ENCODE results near the gene DHX36. TPM values are rescaled to one million over a fixed set of nuclear protein-coding genes. Genes with fewer than 3 reads are reported as not detected.

DHX36 gene
- total and polyA plus RNA-seq, 3 experiments from 2014 or later, result 19.9 to 86.8 (median 74.6) TPM

GRCh38 chr3:154338570-154338969 lies 14.3 kb upstream of the DHX36 start:
- Histone ChIP-seq H3K9me3 (ENCODE audit: low read length) (no peaks in the 10 kb centered on the region), H3K4me1 (ENCODE audit: insufficient read depth, low read length) (no peaks in the 10 kb centered on the region), H3K27ac (ENCODE audit: low read depth, low read length) (no peak overlapping the region), H3K36me3 (ENCODE audit: insufficient read depth, low read length) (no peaks in the 10 kb centered on the region), H3K27me3 (ENCODE audit: insufficient read depth, low read length, poor library complexity, severe bottlenecking) (no peaks in the 10 kb centered on the region), H3K4me3 (ENCODE audit: low read length) (no peak overlapping the region)
- CTCF ChIA-PET, result no interaction called here
- Mint-ChIP-seq H3K4me3 (no peak overlapping the region), H3K36me3 (peaks cover 0 to 3% (median 0%) of the 10 kb centered on the region in 3 donors), H3K4me1 (no peaks in the 10 kb centered on the region), H3K27me3 (peaks cover 0 to 47% of the 10 kb centered on the region in 2 donors), H3K9me3 (no peaks in the 10 kb centered on the region), H3K27ac (no peak overlapping the region)
- POLR2A ChIA-PET, result no interaction called here
- no peak for DNase-seq

- peaks cover 0 to 3% (median 0%) of the 10 kb centered on the region in 3 donors for H3K36me3 Mint-ChIP-seq
Observed at GRCh38 chr3:154338008-154338407, 13.7 kb upstream of the DHX36 start.

GRCh38 chr3:154334973-154335420 lies 10.7 kb upstream of the DHX36 start:
- CTCF ChIA-PET, result interaction anchor here (1.8 kb wide), 1 partner anchor 10 kb away, joined by 4 read pairs; no protein-coding TSS in a partner anchor
- no peak overlapping the region for H3K4me3 Mint-ChIP-seq
- no peaks in the 10 kb centered on the region for H3K4me1 Mint-ChIP-seq

More at GRCh38 chr3:154338008-154338407, 13.7 kb upstream of the DHX36 start:
- CTCF ChIA-PET, result no interaction called here
- POLR2A ChIA-PET, result no interaction called here
- Histone ChIP-seq H3K9me3 (ENCODE audit: low read length) (no peaks in the 10 kb centered on the region), H3K4me1 (ENCODE audit: insufficient read depth, low read length) (no peaks in the 10 kb centered on the region), H3K4me3 (ENCODE audit: low read length) (no peak overlapping the region), H3K27me3 (ENCODE audit: insufficient read depth, low read length, poor library complexity, severe bottlenecking) (no peaks in the 10 kb centered on the region), H3K36me3 (ENCODE audit: insufficient read depth, low read length) (no peaks in the 10 kb centered on the region), H3K27ac (ENCODE audit: low read depth, low read length) (no peak overlapping the region)
- DNase-seq, result no peak
- Mint-ChIP-seq H3K27ac (no peak overlapping the region), H3K27me3 (peaks cover 0 to 47% of the 10 kb centered on the region in 2 donors), H3K4me3 (no peak overlapping the region), H3K9me3 (no peaks in the 10 kb centered on the region), H3K4me1 (no peaks in the 10 kb centered on the region)

GRCh38 chr3:154327871-154328270 lies 3.6 kb upstream of the DHX36 start:
- Mint-ChIP-seq H3K27me3 (peaks cover 0 to 4% of the 10 kb centered on the region in 2 donors), H3K36me3 (peaks cover 0 to 13% (median 0%) of the 10 kb centered on the region in 3 donors), H3K9me3 (no peaks in the 10 kb centered on the region), H3K4me1 (peaks cover 13 to 19% (median 18%) of the 10 kb centered on the region in 3 donors), H3K4me3 (peak overlapping the region in 1 of 7 donors; percentile 8), H3K27ac (peak overlapping the region in 1 of 8 donors; percentile 14)
- ChIA-PET CTCF (no interaction called here), POLR2A (no interaction called here)
- Histone ChIP-seq H3K27ac (ENCODE audit: low read depth, low read length) (no peak overlapping the region), H3K4me3 (ENCODE audit: low read length) (no peak overlapping the region), H3K4me1 (ENCODE audit: insufficient read depth, low read length) (peaks cover 11% of the 10 kb centered on the region), H3K9me3 (ENCODE audit: low read length) (no peaks in the 10 kb centered on the region), H3K36me3 (ENCODE audit: insufficient read depth, low read length) (no peaks in the 10 kb centered on the region), H3K27me3 (ENCODE audit: insufficient read depth, low read length, poor library complexity, severe bottlenecking) (no peaks in the 10 kb centered on the region)
- DNase-seq, result no peak

More at GRCh38 chr3:154334973-154335420, 10.7 kb upstream of the DHX36 start:
- Histone ChIP-seq H3K4me3 (ENCODE audit: low read length) (no peak overlapping the region), H3K9me3 (ENCODE audit: low read length) (no peaks in the 10 kb centered on the region), H3K4me1 (ENCODE audit: insufficient read depth, low read length) (no peaks in the 10 kb centered on the region), H3K36me3 (ENCODE audit: insufficient read depth, low read length) (no peaks in the 10 kb centered on the region), H3K27ac (ENCODE audit: low read depth, low read length) (no peak overlapping the region), H3K27me3 (ENCODE audit: insufficient read depth, low read length, poor library complexity, severe bottlenecking) (no peaks in the 10 kb centered on the region)
- POLR2A ChIA-PET, result no interaction called here
- Mint-ChIP-seq H3K27ac (no peak overlapping the region), H3K36me3 (peaks cover 0 to 3% (median 0%) of the 10 kb centered on the region in 3 donors), H3K9me3 (no peaks in the 10 kb centered on the region), H3K27me3 (peaks cover 1 to 32% of the 10 kb centered on the region in 2 donors)
- DNase-seq, result peak in 1 of 5 donors; percentile 29

- peak overlapping the region in 5 of 7 donors; percentile 97 to 99 (median 98) for H3K4me3 Mint-ChIP-seq
- peak overlapping the region; percentile 99 to 100 (median 100) for H3K27ac Mint-ChIP-seq
- H3K4me1 Mint-ChIP-seq, result peaks cover 18 to 28% (median 19%) of the 10 kb centered on the region in 3 donors
- no peaks in the 10 kb centered on the region for H3K36me3 ChIP-seq (ENCODE audit: insufficient read depth, low read length)
- peak overlapping the region; percentile 98 for H3K27ac ChIP-seq (ENCODE audit: low read depth, low read length)
- H3K9me3 Mint-ChIP-seq, result no peaks in the 10 kb centered on the region
- CTCF ChIA-PET, result interaction anchor here (1.3 kb wide), 1 partner anchor 11 kb away, joined by 4 read pairs; no protein-coding TSS in a partner anchor
- H3K36me3 Mint-ChIP-seq, result peaks cover 0 to 20% (median 3%) of the 10 kb centered on the region in 3 donors
- peak overlapping the region; percentile 94 for H3K4me3 ChIP-seq (ENCODE audit: low read length)
- POLR2A ChIA-PET, result interaction anchor here (0.9 kb wide), 1 partner anchor 9 kb away, joined by 3 read pairs; no protein-coding TSS in a partner anchor
- no peaks in the 10 kb centered on the region for H3K27me3 ChIP-seq (ENCODE audit: insufficient read depth, low read length, poor library complexity, severe bottlenecking)
- no peaks in the 10 kb centered on the region for H3K9me3 ChIP-seq (ENCODE audit: low read length)
- peaks cover 0 to 3% of the 10 kb centered on the region in 2 donors for H3K27me3 Mint-ChIP-seq
- peaks cover 41% of the 10 kb centered on the region for H3K4me1 ChIP-seq (ENCODE audit: insufficient read depth, low read length)
- DNase-seq, result no peak
Observed at GRCh38 chr3:154324919-154325318, 632 bp upstream of the DHX36 start.

DNA sequence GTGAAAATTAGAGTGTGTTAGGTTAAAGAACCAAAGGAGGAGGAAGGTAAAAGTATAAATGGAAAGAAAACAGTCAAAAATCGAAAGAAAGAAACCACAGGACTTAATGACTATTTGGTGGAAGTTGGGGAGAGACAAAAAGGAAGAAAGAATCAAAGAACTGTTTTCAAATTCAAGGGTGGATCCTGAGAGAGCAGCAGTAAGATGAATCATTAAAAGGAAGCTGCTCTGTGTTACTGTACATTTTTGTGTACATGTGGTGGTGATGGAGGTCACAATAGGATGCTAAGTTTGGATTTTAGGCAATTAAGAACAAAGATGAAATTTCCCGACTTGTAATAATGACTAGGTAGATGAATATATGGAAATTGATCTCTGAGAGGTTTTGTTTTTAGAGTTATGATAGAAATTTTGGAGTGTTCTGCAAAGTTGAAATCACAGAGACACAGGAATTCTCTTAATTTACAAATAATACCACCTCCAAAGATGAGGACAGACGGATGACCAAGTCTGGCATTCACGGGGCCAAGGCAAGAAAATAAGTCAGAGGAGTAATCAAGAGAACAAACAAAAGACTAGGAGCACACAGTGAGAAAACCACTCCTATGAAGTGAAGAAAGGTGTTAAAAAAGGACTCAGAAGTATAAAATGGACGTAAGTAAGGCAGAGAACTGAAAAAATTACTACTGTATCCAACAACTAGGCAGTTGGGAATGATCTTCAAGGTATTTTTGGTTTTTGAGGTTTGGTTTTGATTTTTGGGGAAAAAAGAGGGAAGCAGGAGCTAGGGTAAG lies 7.1 kb downstream of the DHX36 start:
- H3K27ac ChIP-seq (ENCODE audit: low read depth, low read length), result no peak overlapping the region
- H3K4me1 ChIP-seq (ENCODE audit: insufficient read depth, low read length), result peaks cover 56% of the 10 kb centered on the region
- Mint-ChIP-seq H3K9me3 (no peaks in the 10 kb centered on the region), H3K4me3 (peak overlapping the region in 6 of 7 donors; percentile 6 to 56 (median 46)), H3K36me3 (peaks cover 7 to 48% (median 23%) of the 10 kb centered on the region in 3 donors), H3K27me3 (no peaks in the 10 kb centered on the region), H3K4me1 (peaks cover 24 to 36% (median 27%) of the 10 kb centered on the region in 3 donors), H3K27ac (peak overlapping the region in 6 of 8 donors; percentile 18 to 84 (median 75))
- ChIA-PET POLR2A (no interaction called here), CTCF (interaction anchor here (1.2 kb wide), 1 partner anchor 1489 kb away, joined by 3 read pairs; the partner anchor contains the start of gene C3orf33)
- H3K9me3 ChIP-seq (ENCODE audit: low read length), result no peaks in the 10 kb centered on the region
- H3K4me3 ChIP-seq (ENCODE audit: low read length), result no peak overlapping the region
- H3K27me3 ChIP-seq (ENCODE audit: insufficient read depth, low read length, poor library complexity, severe bottlenecking), result no peaks in the 10 kb centered on the region
- DNase-seq, result no peak
- peaks cover 12% of the 10 kb centered on the region for H3K36me3 ChIP-seq (ENCODE audit: insufficient read depth, low read length)

- no peak overlapping the region for H3K4me3 Mint-ChIP-seq
Observed at GRCh38 chr3:154314152-154314551, 10.1 kb downstream of the DHX36 start.

DNA sequence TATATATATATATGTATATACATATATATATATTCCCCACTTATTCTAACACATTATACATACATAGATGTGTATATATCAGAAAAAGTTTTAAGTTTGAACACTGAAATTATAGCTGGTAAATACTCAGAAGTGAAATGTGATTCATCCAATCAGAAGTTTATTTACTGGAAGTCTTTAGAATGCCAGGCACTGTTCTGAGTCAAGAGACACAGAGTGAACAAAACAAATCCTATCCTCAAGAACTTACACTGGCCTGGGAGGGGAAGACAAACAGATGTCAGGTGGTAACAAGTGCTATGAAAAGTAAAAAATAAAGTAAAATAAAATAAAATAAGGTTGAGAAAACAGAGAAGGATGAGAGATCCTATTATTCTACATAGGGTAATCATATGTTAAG lies 13.4 kb downstream of the DHX36 start:
- ChIA-PET POLR2A (no interaction called here), CTCF (no interaction called here)
- Histone ChIP-seq H3K4me3 (ENCODE audit: low read length) (no peak overlapping the region), H3K36me3 (ENCODE audit: insufficient read depth, low read length) (peaks cover 12% of the 10 kb centered on the region), H3K9me3 (ENCODE audit: low read length) (no peaks in the 10 kb centered on the region), H3K27ac (ENCODE audit: low read depth, low read length) (no peak overlapping the region), H3K4me1 (ENCODE audit: insufficient read depth, low read length) (no peaks in the 10 kb centered on the region), H3K27me3 (ENCODE audit: insufficient read depth, low read length, poor library complexity, severe bottlenecking) (no peaks in the 10 kb centered on the region)
- no peak overlapping the region for H3K27ac Mint-ChIP-seq
- no peak overlapping the region for H3K4me3 Mint-ChIP-seq
- H3K36me3 Mint-ChIP-seq, result peaks cover 7 to 78% (median 32%) of the 10 kb centered on the region in 3 donors
- H3K27me3 Mint-ChIP-seq, result no peaks in the 10 kb centered on the region
- DNase-seq, result no peak
- H3K9me3 Mint-ChIP-seq, result no peaks in the 10 kb centered on the region
- H3K4me1 Mint-ChIP-seq, result peaks cover 29 to 54% (median 47%) of the 10 kb centered on the region in 3 donors

More at GRCh38 chr3:154314152-154314551, 10.1 kb downstream of the DHX36 start:
- ChIA-PET CTCF (interaction anchor here (0.9 to 1.1 kb wide), 3 partner anchors 10 to 1492 kb away, joined by 3 read pairs; partner anchors contain the start of genes C3orf33 and DHX36), POLR2A (interaction anchor here (0.5 kb wide), 1 partner anchor 36 kb away, joined by 4 read pairs; no protein-coding TSS in a partner anchor)
- Mint-ChIP-seq H3K36me3 (peaks cover 7 to 58% (median 23%) of the 10 kb centered on the region in 3 donors), H3K27me3 (no peaks in the 10 kb centered on the region), H3K27ac (peak overlapping the region in 5 of 8 donors; percentile 20 to 64 (median 38)), H3K9me3 (no peaks in the 10 kb centered on the region), H3K4me1 (peaks cover 33 to 35% (median 33%) of the 10 kb centered on the region in 3 donors)
- H3K27ac ChIP-seq (ENCODE audit: low read depth, low read length), result no peak overlapping the region
- H3K4me1 ChIP-seq (ENCODE audit: insufficient read depth, low read length), result peaks cover 26% of the 10 kb centered on the region
- no peaks in the 10 kb centered on the region for H3K9me3 ChIP-seq (ENCODE audit: low read length)
- no peak overlapping the region for H3K4me3 ChIP-seq (ENCODE audit: low read length)
- DNase-seq, result no peak
- peaks cover 12% of the 10 kb centered on the region for H3K36me3 ChIP-seq (ENCODE audit: insufficient read depth, low read length)
- no peaks in the 10 kb centered on the region for H3K27me3 ChIP-seq (ENCODE audit: insufficient read depth, low read length, poor library complexity, severe bottlenecking)
